HG02981 (cell line): ENCODE measurements around the gene PSMG4.

Experiments
- ATAC-seq: cut with Tn5 transposase; IDR thresholded peaks from one replicate; pipeline ENCODE4 v1.9.1; 2021; ENCODE audit warnings: mild to moderate bottlenecking, moderate library complexity; ENCODE audit not compliant: unreplicated experiment

Gene PSMG4

DNA sequence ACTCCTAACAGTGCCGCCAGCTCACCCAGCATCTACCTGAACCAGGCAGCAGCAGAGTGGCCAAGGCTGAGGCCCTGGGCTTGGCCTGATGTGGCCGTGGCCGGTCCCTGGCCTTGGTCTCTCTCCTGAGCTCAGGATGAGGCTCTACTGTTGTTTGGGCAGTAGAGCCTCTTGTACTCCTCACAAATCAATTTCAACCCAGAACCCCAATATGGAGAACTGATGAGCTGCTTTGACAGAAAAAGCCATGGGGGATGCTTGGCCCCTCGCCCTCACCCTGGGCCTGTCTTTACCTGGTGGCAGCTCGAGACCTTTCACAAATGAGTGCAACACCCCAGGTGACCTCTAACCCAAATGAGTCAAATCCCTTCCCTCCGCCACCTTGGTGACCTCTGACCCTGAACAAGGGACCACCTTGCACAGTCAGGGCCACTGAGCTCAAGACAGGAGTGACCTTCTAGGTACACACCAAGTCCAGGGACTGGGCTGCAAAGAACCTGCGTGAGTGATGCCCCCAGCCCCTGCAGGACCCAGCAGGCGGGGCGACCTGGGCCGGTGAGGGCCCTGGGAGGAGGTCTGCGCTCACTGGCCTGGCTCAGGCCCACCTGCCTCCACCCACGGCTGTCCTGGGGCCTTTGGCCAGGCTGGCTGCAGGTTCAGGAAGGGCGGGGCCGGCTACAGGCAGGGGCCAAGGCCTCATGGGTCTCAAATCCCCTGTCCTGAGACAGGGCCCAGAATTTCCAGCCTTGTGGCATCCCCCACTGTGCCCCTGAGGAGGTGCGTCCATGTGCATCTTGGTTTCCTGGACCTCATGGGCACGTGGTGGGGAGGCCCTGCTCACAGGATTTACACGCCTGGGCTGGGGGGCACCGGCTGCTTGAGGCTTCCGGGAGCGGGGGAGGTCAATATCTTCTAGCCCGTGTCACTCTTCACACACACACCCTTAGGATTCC, 30.2 kb downstream of the PSMG4 start:
- no peak for ATAC-seq

GRCh38 chr6:3289664-3290055, 30.9 kb downstream of the PSMG4 start:
- no peak for ATAC-seq

GRCh38 chr6:3290149-3290930, 31.6 kb downstream of the PSMG4 start:
- ATAC-seq, result no peak

- no peak for ATAC-seq
Observed at GRCh38 chr6:3290931-3291211, 32.1 kb downstream of the PSMG4 start.

GRCh38 chr6:3291346-3291745, 32.6 kb downstream of the PSMG4 start:
- no peak for ATAC-seq

DNA sequence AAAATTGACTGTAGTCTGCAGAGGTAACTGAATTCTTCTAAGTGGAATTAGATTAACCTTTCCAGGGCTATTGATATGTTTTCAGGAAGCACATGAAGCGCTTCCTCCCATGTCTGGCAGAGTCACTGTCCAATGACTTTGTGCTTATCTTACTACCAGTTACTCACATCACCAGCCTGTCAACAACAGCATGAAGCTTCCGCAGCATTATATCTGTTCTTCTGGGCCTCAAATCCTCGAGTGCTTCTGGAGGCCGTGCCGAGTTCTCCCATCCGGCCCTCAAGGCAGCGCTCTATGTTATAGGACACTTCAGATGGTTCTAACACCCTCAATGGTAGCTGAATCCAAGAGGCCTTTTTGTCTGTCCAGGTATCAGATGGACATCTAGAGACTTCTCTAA, 33.2 kb downstream of the PSMG4 start:
- no peak for ATAC-seq

DNA sequence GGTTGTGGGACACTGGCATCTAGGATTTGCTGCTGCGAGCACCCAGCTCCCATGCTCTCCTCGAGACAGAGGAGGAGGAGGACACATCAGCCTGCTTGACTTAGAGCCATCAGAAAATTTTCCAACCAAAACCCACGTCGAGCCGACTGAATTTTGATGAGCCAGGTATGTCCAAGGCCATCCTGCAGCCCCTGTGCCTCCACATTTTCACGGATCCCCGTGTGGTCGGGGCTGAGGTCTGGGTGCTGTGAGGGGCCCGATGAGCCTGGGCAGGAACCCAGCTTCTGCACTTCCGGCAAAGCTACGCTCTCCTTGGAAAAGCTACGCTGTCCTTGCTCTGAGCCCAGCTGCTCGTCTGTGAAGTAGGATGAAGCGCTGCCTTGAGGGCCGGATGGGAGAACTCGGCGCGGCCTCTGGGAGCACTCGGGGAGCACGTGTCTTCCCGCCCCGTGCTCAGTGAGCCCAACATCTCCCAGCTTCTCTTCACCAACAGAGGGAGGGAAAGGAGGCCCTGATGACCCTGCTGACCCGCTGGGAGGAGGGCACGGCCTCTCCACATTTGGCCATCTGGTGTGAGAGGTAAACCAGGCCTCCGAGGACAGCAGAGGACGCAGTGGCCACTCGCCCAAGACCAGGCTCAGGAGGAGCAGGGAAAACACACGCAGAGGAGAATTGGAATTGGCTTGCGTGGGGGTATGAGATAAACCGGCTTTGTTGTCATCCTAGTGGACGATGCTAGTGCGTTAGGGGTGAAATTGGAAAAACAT, 33.9 kb downstream of the PSMG4 start:
- no peak for ATAC-seq

GRCh38 chr6:3293271-3294155, 34.8 kb downstream of the PSMG4 start:
- ATAC-seq, result no peak

DNA sequence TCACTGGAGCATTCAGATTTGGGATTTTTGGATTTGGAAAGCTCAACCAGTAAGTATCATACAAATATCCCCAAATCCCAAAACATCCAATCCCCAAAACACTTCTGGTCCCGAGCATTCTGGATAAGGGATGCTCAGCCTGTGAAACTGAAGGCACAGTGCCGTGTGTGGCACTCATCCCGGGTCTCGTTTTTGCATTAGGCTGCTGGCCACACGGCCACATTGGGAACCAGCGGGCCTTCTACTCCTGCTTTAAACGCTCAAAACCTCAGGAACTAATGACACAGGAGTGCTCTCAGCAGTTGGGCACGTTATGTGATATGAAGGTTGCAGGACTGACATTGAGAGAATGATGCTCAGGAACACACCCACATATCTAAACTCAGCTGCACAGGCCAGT, 35.6 kb downstream of the PSMG4 start:
- no peak for ATAC-seq

GRCh38 chr6:3294921-3295871, 36.4 kb downstream of the PSMG4 start:
- ATAC-seq, result no peak

GRCh38 chr6:3296078-3296477, 37.3 kb downstream of the PSMG4 start:
- ATAC-seq, result no peak

GRCh38 chr6:3296537-3296936, 37.8 kb downstream of the PSMG4 start:
- no peak for ATAC-seq

GRCh38 chr6:3297006-3297405, 38.3 kb downstream of the PSMG4 start:
- no peak for ATAC-seq

DNA sequence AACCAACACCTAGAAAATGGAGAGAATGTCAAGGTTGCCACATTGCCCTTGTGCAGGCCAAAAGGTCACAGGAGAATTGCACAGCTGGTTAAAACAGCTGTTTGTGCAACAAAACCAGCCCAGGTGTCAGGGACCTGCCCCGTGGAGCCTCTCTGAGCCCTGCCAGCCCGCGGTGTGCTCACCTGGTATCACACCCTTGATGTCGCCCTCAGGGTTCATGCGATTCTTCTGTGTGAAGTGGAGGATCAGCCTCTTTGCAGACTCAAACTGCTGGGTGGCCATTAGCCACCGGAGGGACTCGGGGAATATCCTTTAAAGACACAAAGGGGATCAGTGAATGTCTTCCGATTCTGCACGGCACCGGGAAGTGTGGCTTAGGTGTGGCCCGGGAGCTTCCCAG, 39.2 kb downstream of the PSMG4 start:
- no peak for ATAC-seq

DNA sequence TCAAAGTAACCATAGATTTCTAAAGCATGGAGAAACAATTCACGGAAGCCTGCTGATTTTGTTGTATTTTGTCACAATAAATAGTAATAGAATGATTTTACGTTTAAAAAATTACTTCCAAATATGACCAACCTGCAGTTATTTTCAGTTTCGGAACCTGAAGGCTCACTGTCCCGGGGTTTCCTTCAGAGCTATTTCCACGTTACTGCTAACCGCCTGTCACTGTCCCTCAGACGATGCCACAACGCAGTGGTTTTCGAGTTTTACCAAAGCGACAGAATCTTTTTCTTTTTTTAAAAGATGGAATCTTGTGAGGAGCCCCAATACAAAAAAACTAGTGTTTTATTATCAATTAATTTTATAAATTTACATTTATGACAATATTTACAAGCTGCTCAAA, 40.5 kb downstream of the PSMG4 start:
- ATAC-seq, result no peak

DNA sequence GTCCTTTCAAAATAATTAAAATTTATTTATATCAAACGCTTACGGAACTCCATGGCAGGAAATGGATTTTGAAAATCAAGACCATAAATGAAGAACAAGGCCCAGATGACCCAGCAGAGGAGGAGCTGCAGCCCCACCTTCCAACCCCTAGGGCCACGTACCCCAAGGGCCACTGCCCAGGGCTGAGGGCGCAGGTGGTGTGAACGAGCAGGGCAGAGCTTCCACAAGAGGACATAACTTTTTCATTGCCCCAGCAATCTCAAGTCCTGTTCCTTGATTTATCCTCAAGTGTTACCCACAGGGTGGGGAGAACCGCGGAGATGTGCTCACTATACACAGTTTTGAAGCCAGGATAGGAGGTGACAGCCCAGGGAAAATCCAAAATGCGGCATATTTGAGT, 42.8 kb downstream of the PSMG4 start:
- no peak for ATAC-seq

DNA sequence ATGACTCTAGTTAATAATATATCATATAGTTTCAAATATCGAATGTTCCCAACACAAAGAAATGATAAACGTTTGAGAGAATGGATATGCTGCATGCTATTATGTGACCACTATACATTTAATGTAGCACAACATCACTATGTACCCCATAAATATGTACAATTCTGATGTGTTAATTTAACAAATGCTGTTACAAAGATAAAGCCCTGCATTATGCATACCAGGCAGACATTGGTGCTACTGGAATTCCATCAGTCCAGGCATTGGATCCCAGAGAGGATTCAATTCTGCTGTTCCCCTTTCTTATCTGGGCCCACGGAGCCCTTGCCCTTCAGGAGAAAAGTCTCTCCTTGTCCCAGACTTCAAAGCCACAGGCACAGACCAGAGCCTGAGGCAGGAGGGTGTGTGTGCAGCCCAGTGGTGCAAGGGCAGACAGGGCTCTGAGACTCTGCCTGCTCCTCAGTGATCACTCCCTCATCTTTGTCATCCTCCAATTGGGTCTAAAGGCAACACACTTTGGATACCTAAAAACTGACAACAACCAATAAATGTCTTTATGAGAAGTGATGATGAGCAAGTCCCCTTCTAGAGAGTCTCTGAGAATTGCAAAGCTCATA, 45.2 kb downstream of the PSMG4 start:
- ATAC-seq, result no peak

DNA sequence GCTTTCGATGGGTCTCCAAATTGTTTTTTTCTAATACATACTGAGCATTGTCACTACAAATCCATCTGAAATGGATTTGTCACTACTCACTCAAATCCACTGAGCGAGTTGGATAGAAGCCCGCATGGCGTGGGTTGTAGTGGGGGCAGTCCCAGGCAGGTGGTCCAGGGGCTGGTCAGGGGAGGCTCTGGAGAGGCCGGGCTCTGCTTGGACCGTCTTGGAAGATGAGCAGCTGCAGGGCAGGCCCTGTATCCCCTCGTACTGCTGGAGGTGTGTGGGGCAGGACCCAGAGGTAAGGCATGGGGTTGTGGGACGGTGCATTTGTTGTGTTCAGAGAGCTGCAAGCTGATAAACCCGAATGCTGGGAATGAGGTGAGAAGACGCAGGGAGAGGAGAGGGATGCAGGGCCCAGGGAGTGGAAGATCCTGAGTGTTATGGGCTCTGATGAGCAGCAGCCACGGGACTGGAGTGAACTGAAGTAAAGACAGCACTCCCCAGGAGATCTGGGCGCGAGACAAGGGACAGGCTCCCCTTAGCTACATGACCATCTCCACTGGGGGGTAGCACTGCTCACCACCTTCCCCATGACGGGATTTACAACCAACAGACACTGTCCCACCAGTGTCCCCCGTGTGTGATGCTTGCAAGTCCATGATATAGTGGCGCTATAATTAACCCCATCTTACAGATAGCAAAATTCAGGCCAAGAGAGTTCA, 45.9 kb downstream of the PSMG4 start:
- ATAC-seq, result no peak
